HG03175 (cell line): ENCODE measurements around the gene ZHX3.

Source experiments
- ATAC-seq: cut with Tn5 transposase; IDR thresholded peaks from one replicate; pipeline ENCODE4 v1.9.1; 2021; ENCODE audit warnings: mild to moderate bottlenecking, moderate library complexity; ENCODE audit not compliant: unreplicated experiment

Gene ZHX3

DNA sequence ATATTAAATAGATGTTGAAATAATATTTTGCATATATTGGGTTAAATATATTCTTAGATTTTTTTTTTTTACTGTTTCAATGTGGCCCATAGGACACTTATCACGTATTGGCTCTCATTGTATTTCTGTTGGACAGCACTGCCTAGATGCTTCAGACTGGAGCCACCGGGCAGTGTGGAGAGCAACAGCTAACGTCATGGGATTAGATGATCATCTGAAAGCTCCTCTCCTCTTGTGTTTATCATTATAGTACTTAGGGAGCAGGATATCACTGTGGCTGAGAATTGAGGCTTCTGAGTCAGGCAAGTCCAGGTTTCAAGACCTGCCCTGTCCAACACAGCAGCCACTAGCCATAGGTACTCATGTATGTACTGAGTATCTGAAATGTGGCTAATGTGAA, 87.4 kb downstream of the ZHX3 start:
- no peak for ATAC-seq

GRCh38 chr20:41229259-41229658, 88.3 kb downstream of the ZHX3 start:
- ATAC-seq: no peak

GRCh38 chr20:41228858-41229257, 88.7 kb downstream of the ZHX3 start:
- ATAC-seq: peak; percentile 67

DNA sequence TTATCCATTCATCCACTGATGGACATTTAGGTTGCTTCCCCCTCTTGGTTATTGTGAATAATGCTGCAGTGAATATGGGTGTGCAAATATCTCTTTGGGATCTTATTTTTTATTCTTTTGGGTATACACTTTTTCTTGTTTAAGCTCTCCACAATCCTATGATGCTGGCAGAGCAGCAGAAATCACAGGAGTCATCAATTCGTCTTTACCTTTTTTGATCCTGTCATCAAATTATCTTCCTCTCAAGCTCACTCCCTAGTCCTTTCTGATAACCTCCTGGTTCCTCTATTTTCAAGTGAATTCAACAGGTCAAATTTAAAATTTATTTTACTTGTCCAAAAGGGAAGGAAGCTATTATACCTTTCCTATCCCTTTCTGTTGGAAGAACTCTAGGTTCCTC, 91.1 kb downstream of the ZHX3 start:
- ATAC-seq: no peak

DNA sequence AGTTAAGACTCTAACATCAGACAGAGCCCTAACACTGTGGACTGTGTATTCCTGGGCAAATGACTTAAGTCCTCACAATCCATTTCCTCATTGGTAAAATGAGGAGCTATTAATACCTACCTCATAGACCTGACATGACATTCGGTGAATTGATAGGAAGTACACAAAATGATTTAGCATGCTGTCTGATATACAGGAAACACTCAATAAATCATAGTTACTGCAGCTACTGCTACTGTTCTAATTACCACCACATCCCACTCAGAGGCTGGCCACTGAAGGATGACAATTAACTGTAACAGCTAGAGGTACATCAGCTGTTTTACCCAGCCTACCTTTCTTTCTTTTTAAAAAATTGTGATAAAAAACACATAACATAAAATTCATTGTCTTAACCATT, 92.4 kb downstream of the ZHX3 start:
- ATAC-seq: no peak

- ATAC-seq: no peak
These were observed 93.2 kb downstream of the ZHX3 start for GRCh38 chr20:41224281-41224680.

DNA sequence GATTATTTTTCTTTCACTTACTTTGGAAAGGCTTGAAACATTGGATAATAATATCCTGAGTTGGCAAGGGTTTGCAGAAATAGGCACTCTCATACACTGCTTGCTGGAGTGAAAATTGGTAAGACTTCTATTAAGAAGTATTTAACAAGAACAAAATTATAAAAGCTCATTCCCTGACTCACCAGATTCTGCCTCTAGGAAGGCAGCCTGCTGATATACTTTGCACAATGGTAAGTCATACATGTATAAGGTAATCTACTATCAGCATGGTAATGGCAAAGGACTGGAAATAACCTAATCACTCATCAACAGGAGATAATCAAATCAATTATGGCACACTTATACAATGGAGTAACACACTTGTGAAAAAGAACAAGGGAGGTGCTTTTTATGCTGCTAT, 94.4 kb downstream of the ZHX3 start:
- no peak for ATAC-seq

- no peak for ATAC-seq
These were observed 94.8 kb downstream of the ZHX3 start for GRCh38 chr20:41222703-41223102.

- ATAC-seq: no peak
These were observed 95.2 kb downstream of the ZHX3 start for GRCh38 chr20:41222296-41222695.

DNA sequence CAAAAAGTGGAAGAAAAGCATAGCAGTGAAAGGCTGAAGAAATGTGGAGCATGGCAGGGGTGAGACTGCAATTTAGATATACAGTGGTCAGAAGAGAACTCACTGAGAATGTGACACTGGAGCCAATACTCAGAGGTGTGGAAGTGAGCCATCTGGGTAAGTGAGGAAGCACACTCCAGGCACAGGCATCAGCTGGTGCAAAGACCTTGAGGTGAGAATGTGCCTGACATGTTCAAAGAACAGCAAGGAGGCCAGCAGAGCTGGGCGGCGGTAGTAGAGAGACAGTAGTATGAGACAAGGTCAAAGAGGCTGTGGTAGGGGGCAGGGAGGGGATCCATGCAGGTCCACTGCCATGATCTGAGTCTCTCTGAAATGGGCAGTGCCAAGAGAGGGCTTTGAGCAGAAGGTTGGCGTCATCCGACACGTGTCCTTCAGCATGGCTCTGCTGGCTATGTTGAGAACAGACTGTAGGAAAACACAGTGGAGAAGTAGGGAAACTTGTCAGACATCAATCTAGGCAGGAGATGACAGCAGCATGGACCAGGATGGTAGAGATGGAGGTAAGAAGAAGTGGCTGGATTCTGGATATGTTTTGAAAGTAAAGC, 95.8 kb downstream of the ZHX3 start:
- no peak for ATAC-seq

- ATAC-seq: no peak
These were observed 97.7 kb downstream of the ZHX3 start for GRCh38 chr20:41219824-41220223.

DNA sequence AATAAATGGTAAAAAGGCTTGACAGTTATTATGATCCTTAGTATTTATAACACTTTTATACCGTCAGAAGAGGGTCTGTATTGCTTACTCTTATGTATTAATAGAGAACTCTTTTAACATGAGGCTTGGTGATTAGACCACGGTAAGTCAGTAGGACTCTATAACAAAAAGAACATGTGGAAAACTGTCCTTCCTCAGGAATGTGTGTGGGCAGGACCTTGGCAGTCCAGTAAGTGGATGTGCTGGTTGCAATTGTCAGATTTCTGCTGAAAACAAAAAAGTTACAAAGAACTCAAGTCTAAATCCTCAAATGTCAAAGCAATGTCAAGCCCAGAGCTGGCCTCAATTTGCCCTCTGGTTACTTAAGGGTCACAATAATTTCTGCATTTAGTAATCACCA, 99.1 kb downstream of the ZHX3 start:
- ATAC-seq: no peak

DNA sequence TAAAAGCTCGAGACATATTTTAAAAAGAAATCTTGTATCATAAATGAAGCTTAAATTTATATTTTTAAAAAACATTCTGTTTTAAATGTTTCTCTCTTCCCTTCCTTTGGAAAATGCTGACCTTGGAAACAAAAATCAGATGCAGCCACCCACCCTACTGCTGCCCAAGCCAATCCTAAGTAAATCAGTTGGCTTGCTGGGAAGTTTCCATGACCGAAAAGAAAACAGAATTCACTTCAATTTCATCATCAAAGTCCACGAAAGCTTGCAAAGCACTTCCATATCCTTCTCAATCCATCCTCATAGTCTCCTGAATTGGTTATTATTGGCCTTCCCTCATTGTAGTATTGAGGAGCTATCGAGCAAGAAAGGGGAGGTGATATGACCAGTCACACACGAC, 100.1 kb downstream of the ZHX3 start:
- ATAC-seq: no peak

DNA sequence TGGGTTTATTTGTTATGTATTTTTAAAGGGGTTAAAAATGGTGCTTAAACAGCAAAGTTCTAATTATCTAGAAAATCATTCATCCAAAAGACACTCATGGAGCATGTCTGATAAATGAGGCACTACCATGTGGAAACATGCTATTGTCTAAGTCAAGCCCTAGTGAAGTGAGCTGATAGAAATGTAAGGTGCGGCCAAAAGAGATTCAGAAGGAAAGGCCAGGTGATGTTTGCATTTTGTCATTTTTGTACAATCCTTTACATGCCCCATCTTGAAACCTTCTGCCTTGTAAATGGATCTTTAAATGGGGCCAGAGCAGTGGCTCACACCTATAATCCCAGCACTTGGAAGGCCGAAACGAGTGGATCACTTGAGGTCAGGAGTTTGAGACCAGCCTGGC, 102.9 kb downstream of the ZHX3 start:
- no peak for ATAC-seq

DNA sequence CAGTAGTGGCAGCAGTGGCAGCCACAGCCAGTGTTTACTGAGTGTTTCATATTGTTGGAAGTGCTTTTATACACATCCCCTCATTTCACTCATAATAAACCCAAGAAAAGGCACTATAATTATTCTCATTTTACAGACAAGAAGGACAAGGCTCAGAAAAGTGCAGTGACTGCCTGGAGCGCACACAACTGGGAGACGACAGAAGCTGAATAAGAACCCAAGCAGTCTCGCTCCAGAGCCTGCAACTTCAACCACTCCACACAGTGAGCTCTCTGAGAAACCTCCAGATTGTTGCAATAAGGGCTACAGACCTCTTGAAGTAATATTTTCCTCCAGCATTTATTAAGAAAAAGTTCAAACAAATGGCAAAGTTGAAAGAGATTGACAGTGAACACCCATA, 103.3 kb downstream of the ZHX3 start:
- no peak for ATAC-seq

DNA sequence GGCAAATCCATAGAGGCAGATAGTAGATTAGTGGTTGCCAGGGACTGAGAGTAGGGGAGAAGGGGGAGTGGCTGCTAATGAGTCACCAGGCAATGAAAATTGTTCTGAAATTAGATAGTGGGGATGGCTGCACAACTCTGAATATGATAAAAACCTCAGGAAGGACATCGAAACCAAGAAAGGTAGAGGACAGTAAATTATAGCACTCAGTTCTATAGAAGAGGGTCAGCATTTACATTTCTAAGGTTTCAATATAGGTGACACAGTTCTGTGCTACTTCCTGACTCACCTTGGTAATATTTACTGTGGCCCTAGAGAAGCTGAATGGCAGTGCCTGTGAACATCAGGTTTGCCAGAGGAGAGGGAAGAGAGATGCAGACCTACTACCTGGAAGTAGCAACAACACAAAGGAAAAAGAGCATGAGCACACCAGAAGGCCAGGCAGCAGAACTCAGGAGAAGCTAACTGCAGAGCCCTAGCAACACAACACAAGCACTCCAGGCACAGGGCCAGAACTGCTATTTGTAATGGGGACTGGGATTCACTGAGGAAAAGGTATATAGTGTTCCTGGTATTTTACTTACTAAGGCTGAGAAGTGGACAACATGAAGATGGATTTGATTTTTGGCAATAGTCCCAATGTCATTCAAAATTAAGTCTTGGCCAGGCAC, 104.2 kb downstream of the ZHX3 start:
- no peak for ATAC-seq

DNA sequence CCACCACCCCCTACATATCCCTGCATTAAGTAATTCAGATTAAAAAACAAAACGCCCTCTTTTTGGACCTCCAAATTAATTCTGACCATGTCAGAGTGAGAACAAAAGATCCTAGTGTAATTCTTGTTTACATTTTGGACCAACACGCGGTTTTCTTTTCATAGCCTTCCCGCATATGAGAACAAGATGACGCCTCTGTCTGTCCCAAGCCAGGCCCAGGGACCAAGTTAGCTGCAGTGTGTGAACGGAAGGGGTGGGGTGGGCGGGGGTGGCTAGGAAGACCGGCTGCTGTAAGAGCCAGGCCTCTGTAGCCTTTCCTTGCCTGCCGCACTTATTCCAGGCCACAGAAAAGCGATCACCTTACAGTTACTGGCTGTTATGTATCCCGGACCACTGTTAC, 112.2 kb downstream of the ZHX3 start:
- ATAC-seq: no peak

GRCh38 chr20:41204304-41205265, 112.9 kb downstream of the ZHX3 start:
- ATAC-seq: no peak

GRCh38 chr20:41203660-41204059, 113.9 kb downstream of the ZHX3 start:
- no peak for ATAC-seq

- ATAC-seq: no peak
These were observed 115.1 kb downstream of the ZHX3 start for GRCh38 chr20:41202426-41202825.

GRCh38 chr20:41201760-41202159, 115.8 kb downstream of the ZHX3 start:
- no peak for ATAC-seq
